GM12872 (cell line): ENCODE results near the gene CCDC50.

Experiments used
- CTCF ChIP-seq: IDR thresholded peaks from 3 replicates; pipeline ENCODE4 v1.5.1; 2011; ENCODE audit warnings: low read depth, mild to moderate bottlenecking, low read length, moderate library complexity; ENCODE audit not compliant: insufficient read depth

CCDC50 gene

GRCh38 chr3:191328962-191329653, at the start of gene CCDC50:
Gene CCDC50, plus strand, starts transcription at chr3:191329394. Its CDS starts 281 bp downstream, at chr3:191329675.
- no peak for TF ChIP-seq CTCF

- no peak for TF ChIP-seq CTCF
Observed at GRCh38 chr3:191280111-191280510, 49.1 kb upstream of the CCDC50 start.

GRCh38 chr3:191280882-191281281, 48.3 kb upstream of the CCDC50 start:
- TF ChIP-seq CTCF, result no peak

- no peak for TF ChIP-seq CTCF
Observed at GRCh38 chr3:191282251-191283185, 46.7 kb upstream of the CCDC50 start.

- TF ChIP-seq CTCF, result no peak
Observed at GRCh38 chr3:191283400-191283799, 45.8 kb upstream of the CCDC50 start.

GRCh38 chr3:191290311-191291025, 38.7 kb upstream of the CCDC50 start:
- TF ChIP-seq CTCF, result no peak
